ENCODE data around the gene MRPL16. TPM values are rescaled to one million over a fixed set of nuclear protein-coding genes. Genes with fewer than 3 reads are reported as not detected.
"Not testable (repeated sequence)": the region's sequence is repeated elsewhere in the genome, so short reads cannot be mapped to it uniquely, and the experiment has no call there.

The MRPL16 gene
- total RNA-seq, 1 donor from 2014 or later = 27.6 TPM

- H3K4me1 Mint-ChIP-seq (ENCODE audit: low read depth) = peaks cover 9% of the 10 kb centered on the region
- TF ChIP-seq, protein P1, sequence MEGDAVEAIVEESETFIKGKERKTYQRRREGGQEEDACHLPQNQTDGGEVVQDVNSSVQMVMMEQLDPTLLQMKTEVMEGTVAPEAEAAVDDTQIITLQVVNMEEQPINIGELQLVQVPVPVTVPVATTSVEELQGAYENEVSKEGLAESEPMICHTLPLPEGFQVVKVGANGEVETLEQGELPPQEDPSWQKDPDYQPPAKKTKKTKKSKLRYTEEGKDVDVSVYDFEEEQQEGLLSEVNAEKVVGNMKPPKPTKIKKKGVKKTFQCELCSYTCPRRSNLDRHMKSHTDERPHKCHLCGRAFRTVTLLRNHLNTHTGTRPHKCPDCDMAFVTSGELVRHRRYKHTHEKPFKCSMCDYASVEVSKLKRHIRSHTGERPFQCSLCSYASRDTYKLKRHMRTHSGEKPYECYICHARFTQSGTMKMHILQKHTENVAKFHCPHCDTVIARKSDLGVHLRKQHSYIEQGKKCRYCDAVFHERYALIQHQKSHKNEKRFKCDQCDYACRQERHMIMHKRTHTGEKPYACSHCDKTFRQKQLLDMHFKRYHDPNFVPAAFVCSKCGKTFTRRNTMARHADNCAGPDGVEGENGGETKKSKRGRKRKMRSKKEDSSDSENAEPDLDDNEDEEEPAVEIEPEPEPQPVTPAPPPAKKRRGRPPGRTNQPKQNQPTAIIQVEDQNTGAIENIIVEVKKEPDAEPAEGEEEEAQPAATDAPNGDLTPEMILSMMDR (IDR thresholded peaks at IDR 0.05) = no peak
- no peaks in the 10 kb centered on the region for H3K9me3 Mint-ChIP-seq (ENCODE audit: low read depth)
- no peak overlapping the region for H3K4me3 Mint-ChIP-seq (ENCODE audit: unreplicated experiment)
- no peak for DNase-seq (ENCODE audit: low spot score)
- H3K27me3 Mint-ChIP-seq (ENCODE audit: low read depth) = peaks cover 19% of the 10 kb centered on the region
- no peak overlapping the region for H3K27ac Mint-ChIP-seq (ENCODE audit: unreplicated experiment)
- H3K36me3 Mint-ChIP-seq (ENCODE audit: low read depth) = no peaks in the 10 kb centered on the region
Observed at GRCh38 chr11:59818572-59818971, 8.0 kb upstream of the MRPL16 start.

DNA sequence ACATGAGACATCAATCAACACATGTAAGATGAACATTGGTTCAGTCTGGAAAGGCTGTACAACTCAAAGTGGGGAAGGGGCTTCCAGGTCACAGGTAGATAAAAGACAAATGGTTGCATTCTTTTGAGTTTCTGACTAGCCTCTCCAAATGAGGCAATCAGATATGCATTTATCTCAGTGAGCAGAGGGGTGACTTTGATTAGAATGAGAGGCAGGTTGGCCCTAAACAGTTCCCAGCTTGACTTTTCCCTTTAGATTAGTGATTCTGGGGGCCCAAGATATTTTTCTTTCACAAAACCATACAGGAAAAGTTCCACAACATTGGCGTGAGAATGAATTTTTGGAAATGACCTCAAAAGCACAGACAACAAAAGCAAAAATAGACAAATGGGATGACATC is 5.9 kb upstream of the MRPL16 start:
- not testable (repeated sequence) for H3K4me3 Mint-ChIP-seq (ENCODE audit: unreplicated experiment); H3K27ac Mint-ChIP-seq (ENCODE audit: unreplicated experiment); DNase-seq (ENCODE audit: low spot score); H3K4me1 Mint-ChIP-seq (ENCODE audit: low read depth); H3K9me3 Mint-ChIP-seq (ENCODE audit: low read depth); H3K36me3 Mint-ChIP-seq (ENCODE audit: low read depth)
- peaks cover 19% of the 10 kb centered on the region for H3K27me3 Mint-ChIP-seq (ENCODE audit: low read depth)

DNA sequence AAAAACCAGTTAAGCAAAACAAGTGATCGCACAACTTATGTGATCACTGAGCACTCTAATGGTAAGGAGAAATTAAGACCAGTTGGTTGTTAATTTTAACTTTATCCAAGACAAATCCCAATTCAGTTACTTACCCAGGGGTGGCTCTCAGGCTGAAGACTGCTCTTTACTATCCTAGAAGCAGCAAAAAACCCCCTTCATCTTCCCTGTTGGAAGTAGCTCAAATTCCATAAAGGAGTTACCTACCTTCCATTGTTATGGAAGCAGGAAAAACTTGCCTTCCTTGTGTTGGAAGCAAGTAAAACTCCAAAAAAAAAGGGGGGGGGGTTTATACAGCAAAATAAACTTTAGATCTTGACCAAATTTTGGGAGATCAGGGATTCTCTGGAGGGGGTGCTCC is 5.2 kb upstream of the MRPL16 start:
- Mint-ChIP-seq H3K4me3 (ENCODE audit: unreplicated experiment) (no peak overlapping the region), H3K9me3 (ENCODE audit: low read depth) (no peaks in the 10 kb centered on the region), H3K27me3 (ENCODE audit: low read depth) (peaks cover 19% of the 10 kb centered on the region), H3K27ac (ENCODE audit: unreplicated experiment) (no peak overlapping the region), H3K4me1 (ENCODE audit: low read depth) (peaks cover 5% of the 10 kb centered on the region), H3K36me3 (ENCODE audit: low read depth) (no peaks in the 10 kb centered on the region)
- TF ChIP-seq, protein P1 (IDR thresholded peaks at IDR 0.05) = no peak
- no peak for DNase-seq (ENCODE audit: low spot score)

- no peak for DNase-seq (ENCODE audit: low spot score)
- Mint-ChIP-seq H3K4me1 (ENCODE audit: low read depth) (peaks cover 16% of the 10 kb centered on the region), H3K4me3 (ENCODE audit: unreplicated experiment) (no peak overlapping the region), H3K9me3 (ENCODE audit: low read depth) (no peaks in the 10 kb centered on the region), H3K27me3 (ENCODE audit: low read depth) (peaks cover 17% of the 10 kb centered on the region), H3K36me3 (ENCODE audit: low read depth) (no peaks in the 10 kb centered on the region), H3K27ac (ENCODE audit: unreplicated experiment) (no peak overlapping the region)
- TF ChIP-seq, protein P1 (IDR thresholded peaks at IDR 0.05) = no peak
Observed at GRCh38 chr11:59814021-59814420, 3.4 kb upstream of the MRPL16 start.

DNA sequence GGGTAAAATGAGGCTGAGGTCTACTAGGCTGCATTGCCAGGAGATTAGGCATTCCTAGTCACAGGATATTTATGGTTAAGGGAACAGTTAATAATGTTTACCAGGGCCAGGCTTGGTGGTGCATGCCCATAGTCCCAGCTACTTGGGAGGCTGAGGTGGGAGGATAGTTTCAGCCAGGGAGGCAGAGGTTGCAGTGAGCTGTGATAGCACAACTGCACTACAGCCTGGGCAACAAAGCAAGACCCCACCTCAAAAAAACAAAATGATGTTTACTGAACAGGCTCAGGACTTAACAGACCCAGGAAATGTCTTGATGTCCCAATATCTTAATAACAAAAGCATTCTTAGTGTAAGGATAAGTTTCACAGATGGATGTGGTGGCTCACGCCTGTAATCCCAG is 2.8 kb upstream of the MRPL16 start:
- H3K4me1 Mint-ChIP-seq (ENCODE audit: low read depth) = peaks cover 16% of the 10 kb centered on the region
- H3K4me3 Mint-ChIP-seq (ENCODE audit: unreplicated experiment) = no peak overlapping the region
- H3K9me3 Mint-ChIP-seq (ENCODE audit: low read depth) = no peaks in the 10 kb centered on the region
- TF ChIP-seq, protein P1 (IDR thresholded peaks at IDR 0.05) = no peak
- no peaks in the 10 kb centered on the region for H3K36me3 Mint-ChIP-seq (ENCODE audit: low read depth)
- DNase-seq (ENCODE audit: low spot score) = no peak
- H3K27me3 Mint-ChIP-seq (ENCODE audit: low read depth) = peaks cover 16% of the 10 kb centered on the region
- H3K27ac Mint-ChIP-seq (ENCODE audit: unreplicated experiment) = no peak overlapping the region

- Mint-ChIP-seq H3K27me3 (ENCODE audit: low read depth) (peaks cover 16% of the 10 kb centered on the region), H3K4me1 (ENCODE audit: low read depth) (peaks cover 16% of the 10 kb centered on the region), H3K36me3 (ENCODE audit: low read depth) (peaks cover 2% of the 10 kb centered on the region), H3K9me3 (ENCODE audit: low read depth) (no peaks in the 10 kb centered on the region), H3K27ac (ENCODE audit: unreplicated experiment) (no peak overlapping the region), H3K4me3 (ENCODE audit: unreplicated experiment) (no peak overlapping the region)
- DNase-seq (ENCODE audit: low spot score) = no peak
- TF ChIP-seq, protein P1 (IDR thresholded peaks at IDR 0.05) = no peak
Observed at GRCh38 chr11:59812220-59812619, 1.6 kb upstream of the MRPL16 start.
